Heart left ventricle (tissue), 16 donors: ENCODE results near the gene DHRS12. TPM values are rescaled to one million over a fixed set of nuclear protein-coding genes. Genes with fewer than 3 reads are reported as not detected.

Experiments used
- ATAC-seq, 4 donors: fragments of 200-7000 bp; cut with Tn5 transposase; one replicate each; pipeline ENCODE4 v1.9.1; 2020 to 2022; ENCODE audit warnings: moderate library complexity in 4 of 4, mild to moderate bottlenecking in 3 of 4, moderate number of reproducible peaks in 1 of 4
- DNase-seq, 5 donors: peaks; one replicate each; pipeline ENCODE4 v3.0.0-alpha.2; 2020
- H3K27ac ChIP-seq, 12 donors: fragments of 200-600 bp; sonication (generic) in 4 of 12; one replicate each; pipeline versions ENCODE4 v1.5.0 to v1.8.0; 2016 to 2022; ENCODE audit warnings: mild to moderate bottlenecking in 2 of 12
- H3K27me3 ChIP-seq, 9 donors: fragments of 200-600 bp; sonication (generic) in 2 of 9; one replicate each; pipeline versions ENCODE4 v1.5.1 to v1.8.0; 2016 to 2022; ENCODE audit warnings: mild to moderate bottlenecking in 3 of 9
- H3K36me3 ChIP-seq, 9 donors: fragments of 200-600 bp; sonication (generic) in 2 of 9; one replicate each; pipeline versions ENCODE4 v1.5.0 to v1.8.0; 2018 to 2022; ENCODE audit warnings: mild to moderate bottlenecking in 2 of 9
- H3K4me1 ChIP-seq, 12 donors: fragments of 200-600 bp; sonication (generic) in 4 of 12; one replicate each; pipeline versions ENCODE4 v1.5.0 to v1.8.0; 2016 to 2022; ENCODE audit warnings: mild to moderate bottlenecking in 3 of 12
- H3K4me3 ChIP-seq, 12 donors: fragments of 200-600 bp; sonication (generic) in 4 of 12; one replicate each; pipeline versions ENCODE4 v1.5.0 to v1.8.0; 2017 to 2022; ENCODE audit warnings: mild to moderate bottlenecking in 9 of 12, moderate library complexity in 4 of 12
- H3K9me3 ChIP-seq, 12 donors: fragments of 200-600 bp; sonication (generic) in 4 of 12; one replicate each; pipeline versions ENCODE4 v1.5.0 to v1.8.0; 2016 to 2022; ENCODE audit warnings: mild to moderate bottlenecking in 1 of 12
- CTCF ChIP-seq, 12 donors: fragments of 200-600 bp; sonication (generic) in 4 of 12; IDR thresholded peaks; one replicate each; pipeline versions ENCODE4 v1.5.0 to v1.8.0; 2018 to 2022; ENCODE audit warnings: antibody characterized with exemption in 12 of 12, mild to moderate bottlenecking in 5 of 12
- POLR2A ChIP-seq, 2 donors: fragments of 450-650 bp; IDR thresholded peaks; one replicate each; pipeline ENCODE4 v1.6.1; 2017; ENCODE audit warnings: antibody characterized with exemption in 2 of 2, mild to moderate bottlenecking in 2 of 2, moderate library complexity in 2 of 2
- WGBS, 4 donors: extraction: QIAGEN DNeasy Blood & Tissue Kit in 2 of 4; methylation state at CpG; one replicate each; pipeline versions ENCODE4 v1.1.5 to v1.1.7; 2013 to 2018; 5-methylcytosine and 5-hydroxymethylcytosine counted together
- intact Hi-C, 10 donors: fragments of 100-400 bp; cut with DNase I; formaldehyde crosslinking; loops; one replicate each; pipeline versions ENCODE4 v1.11.1 to v1.14.2; 2022
- long read RNA-seq, 3 donors: library from polyadenylated mRNA; unstranded; transcript quantifications; one replicate each; pipeline ENCODE4 v2.0.0, GENCODE V29; 2020 to 2021
- polyA plus RNA-seq, 2 donors: library from polyadenylated mRNA; stranded (reverse); fragments of 200-250 nt; gene quantifications; one replicate each; pipeline ENCODE4 v1.2.3, GENCODE V29; 2013
- total RNA-seq, 9 donors: library from RNA; depleted of rRNA in 2 of 9; stranded (reverse); fragments of >200 nt in 2 of 9; fragmentation: NEBNext Ultra II Directional in 3 of 9; extraction: Animal tissue kit (Norgen Biotek cat#: 25700) in 3 of 9; gene quantifications; one replicate each; pipeline versions ENCODE4 v1.1.0 to v1.2.4, GENCODE V29; 2016 to 2023
- donor health status: ischemic (EF 13 %, LVEDD 7.1; RV severe dilation, severe dysfunction).
- donor health status: healthy with polysubstance abuse.
- donor health status: DM: no; HTN: yes; CAD: no.
- donor health status: DM: no; HTN: no; CAD: no.
- donor health status: ischemic (EF 25% LVEDD 6.9; RV normal size, moderate dysfunction).
- donor health status: ischemic (EF 25% LVEDD 5.7; RV mildly dilated, moderate dysfunction).
- donor health status: healthy.
- donor health status: DM: yes; HTN: yes; CAD: no.
- donor health status: ischemic (EF 35%, LVEDD 5.7; RV mildly dilated, moderate dysfunction).
- donor health status: nonischemic (EF 11% LVEDD 7.7; RV severe dilation, severe dysfunction).
- donor health status: DM: yes; HTN: yes; CAD: no.
- donor health status: PGD.
- donor health status: ischemic (EF 29% LVEDD 5.4; RV normal size, mild dysfunction).
- donor health status: nonischemic (EF 23%, LVEDD 6.1; RV moderate dilation, normal function).

Gene DHRS12
- 10 to 100 TPM in 7 of 9 donors, 1 to 10 TPM in 2; 4.8 to 13.1 (median 12.1) TPM for total RNA-seq
- polyA plus RNA-seq = 10 to 100 TPM in 1 of 2 donors, 1 to 10 TPM in 1; 3.9 to 13.9 TPM
- long read RNA-seq, donor 1, transcript DHRS12-203 (10 exons, 1,162 nt) = major isoform, 13 of 25 reads
- long read RNA-seq, donor 1, partial matches to known transcripts = 3 of 25 reads
- long read RNA-seq, donor 1, other reads (novel, unspliced or antisense) = 8 of 25 reads
- long read RNA-seq, donor 2, transcript DHRS12-203 (10 exons, 1,162 nt) = major isoform, 7 of 22 reads
- long read RNA-seq, donor 2, partial matches to known transcripts = 5 of 22 reads
- long read RNA-seq, donor 2, other reads (novel, unspliced or antisense) = 10 of 22 reads
- long read RNA-seq, donor 3, partial matches to known transcripts = 0 of 2 reads
- long read RNA-seq, donor 3, other reads (novel, unspliced or antisense) = 2 of 2 reads

GRCh38 chr13:51803422-51804294, at the start of gene DHRS12:
DHRS12 (minus strand) TSS chr13:51804163; CDS start chr13:51799659, 4,504 bp downstream.
- Histone ChIP-seq H3K27me3 (no peaks in the 10 kb centered on the region), H3K36me3 (peaks cover 0 to 6% (median 0%) of the 10 kb centered on the region in 9 donors), H3K4me1 (peaks cover 6 to 62% (median 41%) of the 10 kb centered on the region in 12 donors), H3K4me3 (peak within 1 kb of the TSS; percentile 60 to 97 (median 78)), H3K27ac (peak within 1 kb of the TSS; percentile 97 to 100 (median 100)), H3K9me3 (no peaks in the 10 kb centered on the region)
- WGBS, 4 donors = 0 to 1% (median 0%) methylated on average over 13 to 91 of the region's 91 CpGs
- ATAC-seq (peak; percentile 70 to 93 (median 88)), DNase-seq (peak; percentile 94 to 96 (median 95))
- peak in 3 of 12 donors; percentile 6 to 27 (median 19) for TF ChIP-seq CTCF (IDR thresholded peaks at IDR 0.05)
- peak in 1 of 2 donors; percentile 94 for TF ChIP-seq POLR2A (IDR thresholded peaks at IDR 0.05)
- intact Hi-C loops = loop anchor here (2.0 to 10.0 kb wide), 8 partner anchors 216 to 849 kb away; partner anchors contain the start of genes INTS6 (in 8 of the 10), WDFY2 (in 5 of the 10), FAM124A (in 1 of the 10) and SUGT1 (in 1 of the 10)

- intact Hi-C loops = loop anchor here in 2 of 10 donors (5.0 to 10.0 kb wide), 2 partner anchors 275 to 278 kb away; partner anchors contain the start of gene NEK5 (in 2 of the 2)
- Histone ChIP-seq H3K36me3 (no peaks in the 10 kb centered on the region), H3K4me1 (peaks cover 0 to 16% (median 0%) of the 10 kb centered on the region in 12 donors), H3K27me3 (peaks cover 0 to 5% (median 0%) of the 10 kb centered on the region in 9 donors), H3K4me3 (no peak overlapping the region), H3K9me3 (no peaks in the 10 kb centered on the region), H3K27ac (no peak overlapping the region)
- DNase-seq = no peak
- TF ChIP-seq POLR2A (IDR thresholded peaks at IDR 0.05) = no peak
- peak in 6 of 12 donors; percentile 15 to 46 (median 38) for TF ChIP-seq CTCF (IDR thresholded peaks at IDR 0.05)
- WGBS, 4 donors = 69 to 76% (median 73%) methylated on average over 21 of the region's 21 CpGs
- peak in 1 of 4 donors; percentile 36 for ATAC-seq
Observed at GRCh38 chr13:51849145-51850101, 45.5 kb upstream of the DHRS12 start.

GRCh38 chr13:51848674-51849073, 44.7 kb upstream of the DHRS12 start:
- Histone ChIP-seq H3K36me3 (no peaks in the 10 kb centered on the region), H3K27ac (no peak overlapping the region), H3K9me3 (no peaks in the 10 kb centered on the region), H3K4me1 (peaks cover 0 to 16% (median 0%) of the 10 kb centered on the region in 12 donors), H3K27me3 (peaks cover 0 to 5% (median 0%) of the 10 kb centered on the region in 9 donors), H3K4me3 (no peak overlapping the region)
- TF ChIP-seq POLR2A (IDR thresholded peaks at IDR 0.05) (no peak), CTCF (IDR thresholded peaks at IDR 0.05) (no peak)
- intact Hi-C loops = loop anchor here in 2 of 10 donors (5.0 to 10.0 kb wide), 2 partner anchors 276 to 279 kb away; partner anchors contain the start of gene NEK5 (in 2 of the 2)
- DNase-seq = no peak
- no peak for ATAC-seq
- 35 to 65% (median 40%) methylated on average over 4 of the region's 4 CpGs for WGBS, 4 donors
